H9 (cell line): Measurements from ENCODE around the gene CENPB. TPM values are rescaled to one million over a fixed set of nuclear protein-coding genes. Genes with fewer than 3 reads are reported as not detected.

ENCODE experiments used
- DNase-seq: peaks from one replicate; pipeline ENCODE4 v3.0.0-alpha.2; 2017
- H2AFZ ChIP-seq: one replicate; pipeline ENCODE4 v1.6.1; 2013; ENCODE audit warnings: mild to moderate bottlenecking, low read length, control low read depth, moderate library complexity
- H2AK5ac ChIP-seq: 2 replicates; pipeline ENCODE4 v1.6.1; 2013; ENCODE audit warnings: low read length, control low read depth, mixed read lengths; ENCODE audit not compliant: insufficient read length
- H2BK120ac ChIP-seq: one replicate; pipeline ENCODE4 v1.6.1; 2013; ENCODE audit warnings: low read depth, mild to moderate bottlenecking, low read length, control low read depth, inconsistent platforms; ENCODE audit not compliant: poor library complexity, severe bottlenecking
- H2BK12ac ChIP-seq: 2 replicates; pipeline ENCODE4 v1.6.1; 2013; ENCODE audit warnings: low read length, control low read depth, mixed read lengths, low read depth; ENCODE audit not compliant: insufficient read length
- H2BK15ac ChIP-seq: 2 replicates; pipeline ENCODE4 v1.6.1; 2013; ENCODE audit warnings: low read depth, low read length, control low read depth
- H2BK20ac ChIP-seq: one replicate; pipeline ENCODE4 v1.6.1; 2013; ENCODE audit warnings: low read depth, mild to moderate bottlenecking, low read length, control low read depth, inconsistent platforms; ENCODE audit not compliant: poor library complexity, severe bottlenecking
- H2BK5ac ChIP-seq: 2 replicates; pipeline ENCODE4 v1.6.1; 2013; ENCODE audit warnings: low read length, control low read depth, mixed read lengths; ENCODE audit not compliant: insufficient read length
- H3K14ac ChIP-seq: 2 replicates; pipeline ENCODE4 v1.6.1; 2013; ENCODE audit warnings: low read length, control low read depth; ENCODE audit not compliant: insufficient read depth
- H3K18ac ChIP-seq: 2 replicates; pipeline ENCODE4 v1.6.1; 2013; ENCODE audit warnings: low read depth, mild to moderate bottlenecking, mixed read lengths, low read length, control low read depth; ENCODE audit not compliant: insufficient read length
- H3K23ac ChIP-seq: 2 replicates; pipeline ENCODE4 v1.6.1; 2013; ENCODE audit warnings: low read length, control low read depth, mixed read lengths, low read depth; ENCODE audit not compliant: insufficient read length
- H3K23me2 ChIP-seq: 2 replicates; pipeline ENCODE4 v1.6.1; 2013; ENCODE audit warnings: low read depth, mild to moderate bottlenecking, mixed read lengths, low read length, control low read depth; ENCODE audit not compliant: insufficient read length, poor library complexity, severe bottlenecking
- H3K27ac ChIP-seq: 2 replicates; pipeline ENCODE4 v1.5.1; 2013; ENCODE audit warnings: low read length, control low read depth, mixed read lengths, low read depth; ENCODE audit not compliant: insufficient read length
- H3K27me3 ChIP-seq: 2 replicates; pipeline ENCODE4 v1.6.1; 2013; ENCODE audit warnings: low read length, control low read depth, inconsistent platforms; ENCODE audit not compliant: insufficient read depth
- H3K4ac ChIP-seq: 2 replicates; pipeline ENCODE4 v1.6.1; 2013; ENCODE audit warnings: low read depth, mild to moderate bottlenecking, control low read depth, inconsistent platforms, low read length, moderate library complexity
- H3K4me1 ChIP-seq: 2 replicates; pipeline ENCODE4 v1.6.1; 2013; ENCODE audit warnings: low read length, control low read depth, inconsistent platforms; ENCODE audit not compliant: insufficient read depth
- H3K4me2 ChIP-seq: 2 replicates; pipeline ENCODE4 v1.6.1; 2013; ENCODE audit warnings: low read length, control low read depth, mixed read lengths; ENCODE audit not compliant: insufficient read length, insufficient read depth
- H3K56ac ChIP-seq: 2 replicates; pipeline ENCODE4 v1.6.1; 2013; ENCODE audit warnings: low read depth, mild to moderate bottlenecking, mixed read lengths, low read length, control low read depth; ENCODE audit not compliant: insufficient read length
- H3K79me1 ChIP-seq: 2 replicates; pipeline ENCODE4 v1.6.1; 2013; ENCODE audit warnings: low read depth, mild to moderate bottlenecking, moderate library complexity, low read length, control low read depth, inconsistent platforms; ENCODE audit not compliant: insufficient read depth, poor library complexity, severe bottlenecking
- H3K79me2 ChIP-seq: 2 replicates; pipeline ENCODE4 v1.6.1; 2013; ENCODE audit warnings: low read length, control low read depth, inconsistent platforms; ENCODE audit not compliant: insufficient read depth
- H3K9ac ChIP-seq: 2 replicates; pipeline ENCODE4 v1.6.1; 2013; ENCODE audit warnings: low read length, control low read depth, mixed read lengths; ENCODE audit not compliant: insufficient read length; ENCODE audit errors: extremely low read depth
- H3K9me3 ChIP-seq: one replicate; pipeline ENCODE4 v1.6.1; 2013; ENCODE audit warnings: low read depth, low read length, inconsistent platforms; ENCODE audit not compliant: control insufficient read depth
- H3T11ph ChIP-seq: one replicate; pipeline ENCODE4 v1.6.1; 2013; ENCODE audit warnings: mild to moderate bottlenecking, low read length, control low read depth, inconsistent platforms
- H4K20me1 ChIP-seq: one replicate; pipeline ENCODE4 v1.6.1; 2013; ENCODE audit not compliant: control insufficient read depth, insufficient read length, insufficient read depth
- H4K5ac ChIP-seq: 2 replicates; pipeline ENCODE4 v1.6.1; 2013; ENCODE audit warnings: low read depth, mild to moderate bottlenecking, mixed read lengths, low read length, control low read depth; ENCODE audit not compliant: insufficient read length
- H4K8ac ChIP-seq: replicated peaks from 2 replicates; pipeline ENCODE4 v1.6.1; 2013; ENCODE audit warnings: low read length, control low read depth, mixed read lengths, low read depth; ENCODE audit not compliant: insufficient read length
- H4K91ac ChIP-seq: 2 replicates; pipeline ENCODE4 v1.6.1; 2013; ENCODE audit warnings: low read depth, mild to moderate bottlenecking, moderate library complexity, mixed read lengths, low read length, control low read depth; ENCODE audit not compliant: insufficient read length
- H3K27ac Mint-ChIP-seq, 3 experiments: 2 replicates in 2 of 3; 3 replicates in 1 of 3; pipeline ENCODE4 v1.8.0; 2020 to 2021; ENCODE audit warnings: mixed read lengths in 3 of 3, mild to moderate bottlenecking in 1 of 3, moderate library complexity in 1 of 3
- H3K27me3 Mint-ChIP-seq: 2 replicates; pipeline ENCODE4 v1.8.0; 2021; ENCODE audit warnings: low read depth, mild to moderate bottlenecking, moderate library complexity, mixed read lengths
- H3K36me3 Mint-ChIP-seq, 3 experiments: 2 replicates in 2 of 3; 3 replicates in 1 of 3; pipeline ENCODE4 v1.8.0; 2020 to 2021; ENCODE audit warnings: low read depth in 3 of 3, mixed read lengths in 3 of 3; ENCODE audit not compliant: insufficient read depth in 1 of 3
- H3K4me1 Mint-ChIP-seq, 2 experiments: 2 replicates each; pipeline ENCODE4 v1.8.0; 2020; ENCODE audit warnings: mixed read lengths in 2 of 2
- H3K4me3 Mint-ChIP-seq, 2 experiments: 2 replicates in 1 of 2; 3 replicates in 1 of 2; pipeline ENCODE4 v1.8.0; 2020 to 2021; ENCODE audit warnings: mild to moderate bottlenecking in 2 of 2, mixed read lengths in 2 of 2, moderate library complexity in 1 of 2
- H3K9me3 Mint-ChIP-seq, 2 experiments: 2 replicates in 1 of 2; 3 replicates in 1 of 2; pipeline ENCODE4 v1.8.0; 2020; ENCODE audit warnings: mild to moderate bottlenecking in 2 of 2, mixed read lengths in 2 of 2, moderate library complexity in 1 of 2
- CTCF ChIP-seq: fragments of 200-600 bp; sonication (generic); conservative IDR thresholded peaks from 3 replicates; pipeline ENCODE4 v1.8.0; 2021; ENCODE audit warnings: antibody characterized with exemption, mild to moderate bottlenecking
- whole genome bisulfite sequencing: extraction: QIAGEN DNeasy Blood & Tissue Kit; methylation state at CpG from one replicate; pipeline ENCODE4 v1.1.7; 2013; ENCODE audit warnings: missing lambda C conversion rate, low lambda C conversion rate, mixed read lengths; ENCODE audit not compliant: insufficient read length; ENCODE audit errors: extremely low coverage; 5-methylcytosine and 5-hydroxymethylcytosine counted together
- total RNA-seq: library from RNA; stranded (reverse); gene quantifications from 2 replicates; pipeline ENCODE4 v1.2.1, GENCODE V29; 2021

The CENPB gene
- total RNA-seq, 1 experiment from 2014 or later = 63.1 TPM

GRCh38 chr20:3798373-3798768, 11.8 kb upstream of the CENPB start:
- Histone ChIP-seq H4K91ac (no peak overlapping the region), H3K9me3 (no peaks in the 10 kb centered on the region), H2AFZ (no peak overlapping the region), H3T11ph (no peak overlapping the region), H2BK120ac (no peak overlapping the region), H2BK15ac (no peak overlapping the region), H2AK5ac (no peak overlapping the region), H4K20me1 (no peaks in the 10 kb centered on the region), H2BK20ac (no peak overlapping the region), H3K14ac (no peak overlapping the region), H2BK12ac (no peak overlapping the region), H2BK5ac (no peak overlapping the region), H3K18ac (no peak overlapping the region), H3K79me2 (no peaks in the 10 kb centered on the region), H3K79me1 (no peaks in the 10 kb centered on the region), H3K9ac (no peak overlapping the region), H4K8ac (no peak overlapping the region), H3K4me2 (no peak overlapping the region), H3K4ac (no peak overlapping the region), H3K23me2 (peaks cover 19% of the 10 kb centered on the region), H3K27me3 (no peaks in the 10 kb centered on the region), H3K4me1 (no peaks in the 10 kb centered on the region; the same call in 1 of the 2 replicates), H3K23ac (no peak overlapping the region), H3K56ac (no peak overlapping the region), H4K5ac (no peak overlapping the region), H3K27ac (no peak overlapping the region)
- WGBS = no CpG with 5 or more reads among the region's 5 CpGs
- peak overlapping the region in 1 of 3 experiments; percentile 96; a peak in 2 of 7 replicates for H3K27ac Mint-ChIP-seq
- peaks cover 15% of the 10 kb centered on the region for H3K27me3 Mint-ChIP-seq
- peaks cover 19 to 30% (median 24%) of the 10 kb centered on the region in 3 experiments for H3K36me3 Mint-ChIP-seq
- no peak for DNase-seq
- H3K4me1 Mint-ChIP-seq = peaks cover 42 to 55% of the 10 kb centered on the region in 2 experiments
- TF ChIP-seq CTCF = no peak
- peak overlapping the region in 1 of 2 experiments; percentile 63; a peak in 2 of 5 replicates for H3K4me3 Mint-ChIP-seq
- no peaks in the 10 kb centered on the region for H3K9me3 Mint-ChIP-seq
